Neuronal stem cell (in vitro differentiated cells): Measurements from ENCODE around the gene DSCAM.
A peak's percentile ranks its signal among the peaks of the same experiment; 100 is the strongest.

Source experiments
- DNase-seq: peaks from one replicate; pipeline ENCODE4 v3.0.0-alpha.2; 2013; ENCODE audit warnings: low spot score
- H2AFZ ChIP-seq: one replicate; pipeline ENCODE4 v1.6.1; 2013; ENCODE audit warnings: mild to moderate bottlenecking, low read length, inconsistent platforms
- H2AK5ac ChIP-seq: 2 replicates; pipeline ENCODE4 v1.6.1; 2013; ENCODE audit warnings: low read depth, mild to moderate bottlenecking, inconsistent platforms, low read length, moderate library complexity, mixed read lengths
- H2BK120ac ChIP-seq: 2 replicates; pipeline ENCODE4 v1.6.1; 2013; ENCODE audit warnings: low read depth, mild to moderate bottlenecking, inconsistent platforms, low read length, moderate library complexity, mixed read lengths
- H2BK12ac ChIP-seq: one replicate; pipeline ENCODE4 v1.6.1; 2013; ENCODE audit warnings: low read length, inconsistent platforms
- H2BK15ac ChIP-seq: 2 replicates; pipeline ENCODE4 v1.6.1; 2013; ENCODE audit warnings: mild to moderate bottlenecking, low read length, inconsistent platforms, mixed read lengths
- H2BK5ac ChIP-seq: one replicate; pipeline ENCODE4 v1.6.1; 2013; ENCODE audit warnings: inconsistent platforms, mild to moderate bottlenecking, low read length, moderate library complexity
- H3K14ac ChIP-seq: one replicate; pipeline ENCODE4 v1.6.1; 2013; ENCODE audit warnings: low read length, inconsistent platforms
- H3K18ac ChIP-seq: 2 replicates; pipeline ENCODE4 v1.6.1; 2013; ENCODE audit warnings: low read length, inconsistent platforms
- H3K23ac ChIP-seq: 2 replicates; pipeline ENCODE4 v1.6.1; 2013; ENCODE audit warnings: low read depth, mild to moderate bottlenecking, mixed read lengths, low read length, inconsistent platforms; ENCODE audit not compliant: poor library complexity
- H3K27ac ChIP-seq: replicated peaks from 3 replicates; pipeline ENCODE4 v1.5.1; 2013; ENCODE audit warnings: low read length, inconsistent platforms
- H3K27me3 ChIP-seq, 3 experiments: 2 replicates each; pipeline ENCODE4 v1.6.1; 2013; ENCODE audit warnings: low read length in 3 of 3, mild to moderate bottlenecking in 2 of 3, inconsistent platforms in 1 of 3, low read depth in 1 of 3, mixed read lengths in 1 of 3, moderate library complexity in 1 of 3; ENCODE audit not compliant: control insufficient read depth in 3 of 3, insufficient read depth in 3 of 3
- H3K36me3 ChIP-seq, 2 donors: replicated peaks in 1 of 2; 2 replicates each; pipeline ENCODE4 v1.6.1; 2013; ENCODE audit warnings: low read length in 2 of 2; ENCODE audit not compliant: control insufficient read depth in 2 of 2, insufficient read depth in 2 of 2
- H3K4ac ChIP-seq: 2 replicates; pipeline ENCODE4 v1.6.1; 2013; ENCODE audit warnings: inconsistent platforms, mild to moderate bottlenecking, low read length, moderate library complexity
- H3K4me1 ChIP-seq, 2 donors: 1 replicate in 1 of 2; 2 replicates in 1 of 2; pipeline ENCODE4 v1.6.1; 2013; ENCODE audit warnings: low read length in 2 of 2, low read depth in 1 of 2; ENCODE audit not compliant: control insufficient read depth in 2 of 2, insufficient read depth in 1 of 2
- H3K4me2 ChIP-seq: one replicate; pipeline ENCODE4 v1.6.1; 2013; ENCODE audit warnings: mild to moderate bottlenecking, low read length, inconsistent platforms; ENCODE audit not compliant: insufficient read depth, poor library complexity, severe bottlenecking
- H3K4me3 ChIP-seq, 2 donors: 2 replicates each; pipeline ENCODE4 v1.5.1; 2013; ENCODE audit warnings: low read length in 2 of 2, mild to moderate bottlenecking in 2 of 2, inconsistent platforms in 1 of 2, moderate library complexity in 1 of 2
- H3K79me1 ChIP-seq: one replicate; pipeline ENCODE4 v1.6.1; 2013; ENCODE audit warnings: low read depth, mild to moderate bottlenecking, inconsistent platforms, low read length, moderate library complexity
- H3K9ac ChIP-seq: one replicate; pipeline ENCODE4 v1.6.1; 2013; ENCODE audit warnings: mild to moderate bottlenecking, low read depth, low read length, inconsistent platforms; ENCODE audit not compliant: poor library complexity
- H3K9me3 ChIP-seq, 2 donors: replicated peaks in 1 of 2; 2 replicates each; pipeline versions ENCODE3 to v1.6.1; 2013; ENCODE audit warnings: low read length in 2 of 2, mild to moderate bottlenecking in 2 of 2, inconsistent platforms in 1 of 2, low read depth in 1 of 2, mixed read lengths in 1 of 2, moderate library complexity in 1 of 2; ENCODE audit not compliant: control insufficient read depth in 2 of 2, insufficient read depth in 1 of 2
- H4K8ac ChIP-seq: one replicate; pipeline ENCODE4 v1.6.1; 2013; ENCODE audit warnings: low read depth, mild to moderate bottlenecking, inconsistent platforms, low read length, moderate library complexity
- H4K91ac ChIP-seq: one replicate; pipeline ENCODE4 v1.6.1; 2013; ENCODE audit warnings: low read length, low read depth, mild to moderate bottlenecking, inconsistent platforms; ENCODE audit not compliant: poor library complexity
- WGBS, 2 donors: extraction: QIAGEN DNeasy Blood & Tissue Kit; methylation state at CpG; one replicate each; pipeline ENCODE4 v1.1.7; 2013; ENCODE audit warnings: missing lambda C conversion rate in 2 of 2, mixed read lengths in 1 of 2; ENCODE audit not compliant: insufficient read length in 2 of 2, insufficient replicate concordance in 1 of 2; ENCODE audit errors: extremely low coverage in 2 of 2; 5-methylcytosine and 5-hydroxymethylcytosine counted together

DSCAM gene

GRCh38 chr21:40118527-40118926 lies 728.4 kb downstream of the DSCAM start:
- Histone ChIP-seq H3K36me3 (no peaks in the 10 kb centered on the region), H3K79me1 (no peaks in the 10 kb centered on the region)
- no CpG with 5 or more reads among the region's 9 CpGs for WGBS, 2 donors

GRCh38 chr21:40117236-40117635 lies 729.7 kb downstream of the DSCAM start:
- Histone ChIP-seq H2BK5ac (no peak overlapping the region), H3K79me1 (no peaks in the 10 kb centered on the region), H2BK120ac (no peak overlapping the region), H4K91ac (no peak overlapping the region), H3K23ac (no peak overlapping the region), H2AFZ (no peak overlapping the region), H4K8ac (no peak overlapping the region), H2BK12ac (no peak overlapping the region), H2BK15ac (no peak overlapping the region), H3K4me1 (no peaks in the 10 kb centered on the region), H3K9ac (no peak overlapping the region), H3K36me3 (no peaks in the 10 kb centered on the region), H3K18ac (no peak overlapping the region), H3K9me3 (no peaks in the 10 kb centered on the region), H3K4me3 (no peak overlapping the region), H2AK5ac (no peak overlapping the region), H3K27me3 (no peaks in the 10 kb centered on the region), H3K14ac (no peak overlapping the region), H3K4me2 (no peak overlapping the region), H3K27ac (no peak overlapping the region), H3K4ac (no peak overlapping the region)
- no peak for DNase-seq
- no CpG with 5 or more reads among the region's 4 CpGs for WGBS, 2 donors

More at GRCh38 chr21:40118527-40118926, 728.4 kb downstream of the DSCAM start:
- Histone ChIP-seq H3K27ac (no peak overlapping the region), H3K23ac (no peak overlapping the region), H4K8ac (no peak overlapping the region), H2BK120ac (no peak overlapping the region), H3K4ac (no peak overlapping the region), H3K4me3 (no peak overlapping the region), H4K91ac (no peak overlapping the region), H3K18ac (peak overlapping the region; percentile 5), H2AFZ (no peak overlapping the region), H3K14ac (no peak overlapping the region), H3K9me3 (no peaks in the 10 kb centered on the region), H2BK5ac (no peak overlapping the region), H2BK15ac (no peak overlapping the region), H3K9ac (no peak overlapping the region), H2BK12ac (no peak overlapping the region), H3K4me2 (no peak overlapping the region), H3K27me3 (no peaks in the 10 kb centered on the region), H2AK5ac (no peak overlapping the region), H3K4me1 (no peaks in the 10 kb centered on the region)
- no peak for DNase-seq

GRCh38 chr21:40115775-40116174 lies 731.2 kb downstream of the DSCAM start:
- Histone ChIP-seq H3K23ac (no peak overlapping the region), H3K36me3 (no peaks in the 10 kb centered on the region), H3K4me2 (no peak overlapping the region), H4K8ac (no peak overlapping the region), H2AK5ac (no peak overlapping the region), H3K4ac (no peak overlapping the region), H3K27ac (no peak overlapping the region), H2BK120ac (no peak overlapping the region), H2BK15ac (no peak overlapping the region), H3K79me1 (no peaks in the 10 kb centered on the region), H3K9ac (no peak overlapping the region), H2BK5ac (no peak overlapping the region), H3K4me3 (no peak overlapping the region), H3K27me3 (no peaks in the 10 kb centered on the region), H3K14ac (no peak overlapping the region), H4K91ac (no peak overlapping the region), H2AFZ (no peak overlapping the region), H3K4me1 (no peaks in the 10 kb centered on the region), H3K9me3 (no peaks in the 10 kb centered on the region), H2BK12ac (no peak overlapping the region), H3K18ac (no peak overlapping the region)
- DNase-seq = no peak

GRCh38 chr21:40102682-40103081 lies 744.3 kb downstream of the DSCAM start:
- H3K23ac ChIP-seq = no peak overlapping the region
- no peak overlapping the region for H3K27ac ChIP-seq
- no peak overlapping the region for H4K91ac ChIP-seq
- no peak overlapping the region for H4K8ac ChIP-seq
- no peaks in the 10 kb centered on the region for H3K79me1 ChIP-seq
- H3K4me3 ChIP-seq = no peak overlapping the region
- no peak overlapping the region for H2AK5ac ChIP-seq
- no peak overlapping the region for H3K14ac ChIP-seq
- no peak for DNase-seq
- no peaks in the 10 kb centered on the region for H3K4me1 ChIP-seq
- H2AFZ ChIP-seq = no peak overlapping the region
- H2BK15ac ChIP-seq = no peak overlapping the region
- no CpG with 5 or more reads among the region's 3 CpGs for WGBS, 2 donors
- no peak overlapping the region for H3K9ac ChIP-seq
- H3K18ac ChIP-seq = no peak overlapping the region
- H2BK5ac ChIP-seq = no peak overlapping the region
- no peak overlapping the region for H2BK120ac ChIP-seq
- no peaks in the 10 kb centered on the region for H3K27me3 ChIP-seq
- no peak overlapping the region for H2BK12ac ChIP-seq
- H3K9me3 ChIP-seq = no peaks in the 10 kb centered on the region
- no peak overlapping the region for H3K4ac ChIP-seq
- no peak overlapping the region for H3K4me2 ChIP-seq
- H3K36me3 ChIP-seq = no peaks in the 10 kb centered on the region
